ENCODE data around the gene SLCO4A1. TPM values are rescaled to one million over a fixed set of nuclear protein-coding genes. Genes with fewer than 3 reads are reported as not detected.
A peak's percentile ranks its signal among the peaks of the same experiment; 100 is the strongest.

The SLCO4A1 gene
- total RNA-seq, 1 donor, result under 0.01 TPM

DNA sequence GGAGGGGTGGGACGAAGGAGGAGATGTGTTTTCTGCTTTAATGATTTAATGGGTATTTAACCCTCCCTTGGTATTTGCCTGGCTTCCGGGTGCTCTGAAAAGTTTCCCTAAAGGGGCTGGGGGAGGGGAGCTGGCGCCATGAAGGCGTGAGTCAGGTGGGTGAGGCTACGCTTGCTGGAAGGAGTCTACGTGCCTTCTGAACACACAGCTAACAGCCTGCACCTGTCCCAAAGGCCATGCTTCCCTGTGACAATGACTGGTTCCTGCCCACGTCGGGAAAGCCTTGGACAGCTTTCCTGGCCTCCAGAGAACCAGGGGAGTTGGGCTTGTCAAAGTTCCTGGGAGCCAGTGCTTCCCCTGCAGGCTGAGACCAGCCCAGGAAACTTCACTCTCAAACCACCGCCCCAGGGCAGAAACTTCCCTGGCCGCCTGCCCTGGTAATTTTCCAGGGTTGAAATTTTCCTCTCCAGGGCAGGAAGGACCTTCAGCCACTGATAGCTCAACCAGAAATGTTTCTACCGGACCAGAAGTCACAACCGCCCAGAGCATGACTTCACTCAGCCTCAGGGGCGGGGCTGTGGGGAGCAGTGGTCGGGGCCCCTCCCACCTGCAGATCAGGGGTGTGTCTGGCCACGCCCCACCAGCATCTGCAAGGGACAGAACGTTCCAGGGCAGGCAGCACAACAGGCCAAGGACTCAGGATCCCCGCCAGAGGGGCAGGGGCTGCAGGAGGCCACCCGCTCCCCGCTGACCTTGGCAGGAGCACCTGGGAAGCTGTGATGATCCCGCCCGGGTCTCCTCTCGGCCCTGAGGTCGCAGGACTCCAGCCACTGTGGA, 18.6 kb upstream of the SLCO4A1 start:
- no peaks in the 10 kb centered on the region for H3K9me3 ChIP-seq (ENCODE audit: low read depth, low read length)
- H3K79me2 ChIP-seq (ENCODE audit: insufficient read depth, low read length), result no peaks in the 10 kb centered on the region
- peak overlapping the region; percentile 29 for H3K4me3 ChIP-seq (ENCODE audit: insufficient read depth, low read length)
- H3K27me3 ChIP-seq (ENCODE audit: insufficient read depth, low read length), result no peaks in the 10 kb centered on the region
- H2AFZ ChIP-seq (ENCODE audit: low read length), result no peak overlapping the region
- H3K4me1 ChIP-seq (ENCODE audit: insufficient read depth, low read length), result peaks cover 8% of the 10 kb centered on the region
- H4K20me1 ChIP-seq (ENCODE audit: insufficient read depth, low read length), result no peaks in the 10 kb centered on the region
- H3K4me2 ChIP-seq (ENCODE audit: insufficient read depth, low read length), result peak overlapping the region; percentile 48
- no peaks in the 10 kb centered on the region for H3K36me3 ChIP-seq (ENCODE audit: insufficient read depth, low read length)
- peak; percentile 99 for DNase-seq (ENCODE audit: insufficient read length, low spot score, missing footprints)
- TF ChIP-seq, protein P1, sequence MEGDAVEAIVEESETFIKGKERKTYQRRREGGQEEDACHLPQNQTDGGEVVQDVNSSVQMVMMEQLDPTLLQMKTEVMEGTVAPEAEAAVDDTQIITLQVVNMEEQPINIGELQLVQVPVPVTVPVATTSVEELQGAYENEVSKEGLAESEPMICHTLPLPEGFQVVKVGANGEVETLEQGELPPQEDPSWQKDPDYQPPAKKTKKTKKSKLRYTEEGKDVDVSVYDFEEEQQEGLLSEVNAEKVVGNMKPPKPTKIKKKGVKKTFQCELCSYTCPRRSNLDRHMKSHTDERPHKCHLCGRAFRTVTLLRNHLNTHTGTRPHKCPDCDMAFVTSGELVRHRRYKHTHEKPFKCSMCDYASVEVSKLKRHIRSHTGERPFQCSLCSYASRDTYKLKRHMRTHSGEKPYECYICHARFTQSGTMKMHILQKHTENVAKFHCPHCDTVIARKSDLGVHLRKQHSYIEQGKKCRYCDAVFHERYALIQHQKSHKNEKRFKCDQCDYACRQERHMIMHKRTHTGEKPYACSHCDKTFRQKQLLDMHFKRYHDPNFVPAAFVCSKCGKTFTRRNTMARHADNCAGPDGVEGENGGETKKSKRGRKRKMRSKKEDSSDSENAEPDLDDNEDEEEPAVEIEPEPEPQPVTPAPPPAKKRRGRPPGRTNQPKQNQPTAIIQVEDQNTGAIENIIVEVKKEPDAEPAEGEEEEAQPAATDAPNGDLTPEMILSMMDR (IDR thresholded peaks at IDR 0.05; ENCODE audit: extremely low read depth, low read depth, low read length), result no peak
- no peak overlapping the region for H3K27ac ChIP-seq (ENCODE audit: low read depth, low read length)

- Histone ChIP-seq H3K27me3 (ENCODE audit: insufficient read depth, low read length) (no peaks in the 10 kb centered on the region), H3K36me3 (ENCODE audit: insufficient read depth, low read length) (no peaks in the 10 kb centered on the region), H3K79me2 (ENCODE audit: insufficient read depth, low read length) (no peaks in the 10 kb centered on the region), H4K20me1 (ENCODE audit: insufficient read depth, low read length) (no peaks in the 10 kb centered on the region), H3K4me1 (ENCODE audit: insufficient read depth, low read length) (peaks cover 8% of the 10 kb centered on the region), H3K9me3 (ENCODE audit: low read depth, low read length) (no peaks in the 10 kb centered on the region), H3K4me2 (ENCODE audit: insufficient read depth, low read length) (no peak overlapping the region), H3K4me3 (ENCODE audit: insufficient read depth, low read length) (no peak overlapping the region), H2AFZ (ENCODE audit: low read length) (no peak overlapping the region), H3K27ac (ENCODE audit: low read depth, low read length) (no peak overlapping the region)
- TF ChIP-seq, protein P1 (IDR thresholded peaks at IDR 0.05; ENCODE audit: extremely low read depth, low read depth, low read length), result no peak
- DNase-seq (ENCODE audit: insufficient read length, low spot score, missing footprints), result no peak
These were observed 18.0 kb upstream of the SLCO4A1 start for GRCh38 chr20:62624325-62624690.

DNA sequence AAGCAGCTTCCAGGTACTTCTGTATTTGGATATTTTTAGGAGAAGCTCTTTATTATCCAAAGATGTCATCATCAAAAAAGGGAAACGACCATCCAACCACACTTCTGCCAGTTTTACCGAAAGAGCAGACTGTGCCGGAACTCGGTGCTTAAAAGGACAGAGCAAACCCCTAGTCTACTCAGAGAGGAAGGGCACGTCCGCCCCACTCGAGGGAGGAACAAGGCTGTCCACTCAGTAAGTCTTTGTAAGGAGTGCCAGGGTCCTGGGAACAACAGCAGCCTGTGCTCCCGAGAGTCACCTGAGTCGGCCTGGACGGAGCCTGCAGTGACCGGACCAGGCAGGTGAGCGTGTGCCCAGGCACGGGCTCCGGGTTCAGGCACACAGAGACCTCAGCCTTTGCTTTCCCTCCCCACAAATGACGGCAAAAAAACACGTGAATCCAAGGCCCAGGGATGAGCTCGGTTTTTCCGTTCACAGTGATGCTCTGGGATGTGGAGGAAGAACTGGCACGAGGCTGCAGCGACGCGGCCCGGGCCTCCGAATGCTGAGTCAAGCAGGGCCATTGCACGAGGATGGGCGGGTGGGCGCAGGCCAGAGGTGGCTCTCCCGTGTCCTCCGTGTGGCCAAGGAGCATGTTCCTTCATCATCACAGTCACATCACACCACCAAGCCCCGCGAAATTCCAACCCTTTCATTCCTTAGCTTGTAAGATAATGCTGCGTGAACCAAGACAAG, 17.4 kb upstream of the SLCO4A1 start:
- H3K27me3 ChIP-seq (ENCODE audit: insufficient read depth, low read length), result peaks cover 3% of the 10 kb centered on the region
- no peak overlapping the region for H3K4me2 ChIP-seq (ENCODE audit: insufficient read depth, low read length)
- H3K79me2 ChIP-seq (ENCODE audit: insufficient read depth, low read length), result no peaks in the 10 kb centered on the region
- no peak overlapping the region for H3K4me3 ChIP-seq (ENCODE audit: insufficient read depth, low read length)
- H3K36me3 ChIP-seq (ENCODE audit: insufficient read depth, low read length), result no peaks in the 10 kb centered on the region
- no peak for DNase-seq (ENCODE audit: insufficient read length, low spot score, missing footprints)
- TF ChIP-seq, protein P1 (IDR thresholded peaks at IDR 0.05; ENCODE audit: extremely low read depth, low read depth, low read length), result no peak
- no peak overlapping the region for H3K27ac ChIP-seq (ENCODE audit: low read depth, low read length)
- H3K4me1 ChIP-seq (ENCODE audit: insufficient read depth, low read length), result peaks cover 8% of the 10 kb centered on the region
- no peaks in the 10 kb centered on the region for H4K20me1 ChIP-seq (ENCODE audit: insufficient read depth, low read length)
- no peak overlapping the region for H2AFZ ChIP-seq (ENCODE audit: low read length)
- H3K9me3 ChIP-seq (ENCODE audit: low read depth, low read length), result no peaks in the 10 kb centered on the region

DNA sequence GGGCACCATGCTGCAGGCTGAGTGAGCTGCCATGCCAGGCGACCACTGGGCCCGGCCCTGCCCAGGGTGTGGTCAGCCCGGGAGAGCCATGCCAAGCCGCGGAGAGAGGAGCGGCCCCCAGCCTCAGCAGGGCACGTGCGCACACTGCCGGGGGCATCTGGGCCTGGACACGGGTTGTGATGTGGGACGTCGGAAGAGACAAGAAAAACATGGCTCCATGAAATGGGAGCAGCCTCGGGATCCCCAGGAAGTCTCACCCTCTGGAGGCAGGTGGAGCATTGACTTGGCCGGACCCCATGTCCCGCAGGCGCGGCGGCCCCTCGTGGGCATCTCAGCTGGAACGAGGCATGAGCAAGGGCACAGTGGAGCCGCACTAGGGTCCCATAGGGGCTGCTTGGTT, 16.8 kb upstream of the SLCO4A1 start:
- Histone ChIP-seq H3K9me3 (ENCODE audit: low read depth, low read length) (no peaks in the 10 kb centered on the region), H4K20me1 (ENCODE audit: insufficient read depth, low read length) (no peaks in the 10 kb centered on the region), H2AFZ (ENCODE audit: low read length) (no peak overlapping the region), H3K4me3 (ENCODE audit: insufficient read depth, low read length) (no peak overlapping the region), H3K79me2 (ENCODE audit: insufficient read depth, low read length) (no peaks in the 10 kb centered on the region), H3K36me3 (ENCODE audit: insufficient read depth, low read length) (no peaks in the 10 kb centered on the region), H3K4me2 (ENCODE audit: insufficient read depth, low read length) (no peak overlapping the region), H3K27me3 (ENCODE audit: insufficient read depth, low read length) (peaks cover 6% of the 10 kb centered on the region), H3K4me1 (ENCODE audit: insufficient read depth, low read length) (peaks cover 8% of the 10 kb centered on the region), H3K27ac (ENCODE audit: low read depth, low read length) (no peak overlapping the region)
- DNase-seq (ENCODE audit: insufficient read length, low spot score, missing footprints), result no peak
- TF ChIP-seq, protein P1 (IDR thresholded peaks at IDR 0.05; ENCODE audit: extremely low read depth, low read depth, low read length), result no peak
